Skin of body (tissue), 3 donors: ENCODE results near the gene HAO2. TPM values are rescaled to one million over a fixed set of nuclear protein-coding genes. Genes with fewer than 3 reads are reported as not detected.

Source experiments
- DNase-seq: peaks from one replicate; lab custom pipeline; 2025; lab: John Stamatoyannopoulos, UW
- small RNA-seq: library from RNA; depleted of rRNA; stranded (forward); fragments of <200 nt; gene quantifications from one replicate; pipeline ENCODE3, GENCODE V24; 2014; ENCODE audit warnings: low replicate concordance
- total RNA-seq: library from RNA; depleted of rRNA; stranded (reverse); fragments of >200 nt; gene quantifications from one replicate; pipeline ENCODE4 v1.2.3, GENCODE V29; 2014

HAO2 gene
- total RNA-seq, 1 donor from 2014 or later, result 0.20 TPM

GRCh38 chr1:119435052-119435451, 66.5 kb downstream of the HAO2 start:
- DNase-seq, result no peak

GRCh38 chr1:119438761-119439160, 70.2 kb downstream of the HAO2 start:
- no peak for DNase-seq

GRCh38 chr1:119440721-119441307, 72.2 kb downstream of the HAO2 start:
- no peak for DNase-seq

- DNase-seq, result no peak
Measured at GRCh38 chr1:119442756-119443155, 74.2 kb downstream of the HAO2 start.

Small RNA genes lying within 50 kb of the gene (small RNA-seq; reads per million reads assigned to genes)
- gene RNU1-75P, result 0.12 reads per million

Other genes with a start within 250 kb of the HAO2 start
- gene WARS2, start 228.1 kb upstream of the HAO2 start, total RNA-seq, result 39.9 TPM
- gene HSD3B2, start 46.4 kb downstream of the HAO2 start, total RNA-seq, result 0.20 TPM
- gene HSD3B1, start 138.4 kb downstream of the HAO2 start, total RNA-seq, result 1.2 TPM